K562 (cell line): ENCODE data around the gene ATMIN. TPM values are rescaled to one million over a fixed set of nuclear protein-coding genes. Genes with fewer than 3 reads are reported as not detected.

Experiments
- ARID4B ChIP-seq: sonication (generic); formaldehyde crosslinking; IDR thresholded peaks from 2 replicates; pipeline ENCODE4 v1.8.0; 2022; ENCODE audit warnings: mild to moderate bottlenecking, missing genetic modification reagents
- ETV5 ChIP-seq: sonication (generic); formaldehyde crosslinking; IDR thresholded peaks from 2 replicates; pipeline ENCODE4 v1.4.0; 2020; ENCODE audit warnings: low read depth, mild to moderate bottlenecking, missing genetic modification reagents
- FOXA3 ChIP-seq, 2 experiments: fragments of 450-650 bp in 1 of 2; sonication (generic) in 1 of 2; formaldehyde crosslinking; IDR thresholded peaks in 1 of 2; conservative IDR thresholded peaks in 1 of 2; 2 replicates each; pipeline versions ENCODE4 v1.4.0 to v1.8.0; 2020 to 2022; ENCODE audit warnings: mild to moderate bottlenecking in 2 of 2, missing genetic modification reagents in 1 of 2
- GATAD2B ChIP-seq: fragments of 450-650 bp; IDR thresholded peaks from 2 replicates; pipeline ENCODE4 v1.6.1; 2017; ENCODE audit warnings: mild to moderate bottlenecking, borderline replicate concordance
- L3MBTL2 ChIP-seq: fragments of 450-650 bp; IDR thresholded peaks from 2 replicates; pipeline ENCODE4 v1.6.1; 2016; ENCODE audit warnings: mild to moderate bottlenecking, moderate library complexity
- NRF1 ChIP-seq, 2 experiments: fragments of 450-650 bp; IDR thresholded peaks in 1 of 2; conservative IDR thresholded peaks in 1 of 2; 2 replicates each; pipeline ENCODE4 v1.6.1; 2014; ENCODE audit warnings: mild to moderate bottlenecking in 2 of 2
- PCBP1 ChIP-seq: fragments of 200-400 bp; formaldehyde crosslinking; IDR thresholded peaks from 2 replicates; pipeline ENCODE4 v1.6.1; 2018; ENCODE audit warnings: mild to moderate bottlenecking, low read depth, low read length; ENCODE audit not compliant: poor library complexity, severe bottlenecking
- PHF8 ChIP-seq: fragments of 200-600 bp; sonication (generic); IDR thresholded peaks from 2 replicates; pipeline ENCODE4 v1.6.1; 2012; ENCODE audit warnings: mixed run types, mild to moderate bottlenecking, inconsistent platforms, low read length, moderate library complexity, borderline replicate concordance
- POLR2G ChIP-seq: fragments of 200-400 bp; formaldehyde crosslinking; IDR thresholded peaks from 2 replicates; pipeline ENCODE4 v1.6.1; 2017; ENCODE audit warnings: low read depth, mild to moderate bottlenecking, antibody characterized with exemption, low read length, moderate library complexity
- RBFOX2 ChIP-seq: fragments of 200-400 bp; formaldehyde crosslinking; IDR thresholded peaks from 2 replicates; pipeline ENCODE4 v1.6.1; 2017; ENCODE audit warnings: low read depth, mild to moderate bottlenecking, low read length, moderate library complexity
- SIN3A ChIP-seq, 2 experiments: fragments of 150-350 bp in 1 of 2; IDR thresholded peaks; 2 replicates each; pipeline ENCODE4 v1.6.1; 2011 to 2016; ENCODE audit warnings: borderline replicate concordance in 2 of 2, low read depth in 2 of 2, low read length in 2 of 2, mild to moderate bottlenecking in 2 of 2, moderate library complexity in 2 of 2; ENCODE audit not compliant: control insufficient read depth in 1 of 2
- TRIM28 ChIP-seq: fragments of 450-650 bp; IDR thresholded peaks from 2 replicates; pipeline ENCODE4 v1.6.1; 2017
- ZC3H4 ChIP-seq: sonication (generic); formaldehyde crosslinking; IDR thresholded peaks from 2 replicates; pipeline ENCODE4 v1.9.0; 2021; ENCODE audit warnings: missing genetic modification reagents, borderline replicate concordance
- ZFX ChIP-seq: sonication (generic); formaldehyde crosslinking; IDR thresholded peaks from 2 replicates; pipeline ENCODE4 v1.8.0; 2022; ENCODE audit warnings: mild to moderate bottlenecking, missing genetic modification reagents, moderate library complexity
- ZNF79 ChIP-seq: fragments of 250-450 bp; sonication (Bioruptor Pico); IDR thresholded peaks from 2 replicates; pipeline ENCODE4 v1.4.0; 2020; ENCODE audit warnings: low read depth, mild to moderate bottlenecking, moderate library complexity
- polyA plus RNA-seq, 8 experiments: library from polyadenylated mRNA; depleted of rRNA in 4 of 8; stranded (reverse) in 5 of 8; unstranded in 3 of 8; fragments of >200 nt; fragmentation: Nextera tagmentation in 2 of 8; fragmentation: Illumina TruSeq in 1 of 8; extraction: Ambion mirVana in 2 of 8; extraction: Trizol in 1 of 8; gene quantifications; 2 replicates each; pipeline versions ENCODE4 v1.2.1 to v1.2.3, GENCODE V29; 2011 to 2014; ENCODE audit warnings: inconsistent platforms in 1 of 8, missing spikeins in 1 of 8
- total RNA-seq, 7 experiments: library from RNA; depleted of rRNA in 6 of 7; stranded (reverse); fragments of >200 nt in 6 of 7; fragmentation: Illumina TruSeq in 2 of 7; extraction: Trizol in 2 of 7; gene quantifications; 2 replicates each; pipeline versions ENCODE4 v1.2.1 to v1.2.3, GENCODE V29; 2011 to 2021; ENCODE audit warnings: low replicate concordance in 1 of 7
- TF ChIP-seq, protein P1 (sequence below): fragments of 200-800 bp; sonication (Bioruptor generic); IDR thresholded peaks from 2 replicates; pipeline ENCODE4 v1.6.1; 2017; ENCODE audit warnings: missing genetic modification characterization, missing compliant biosample characterization
- TF ChIP-seq, protein P2 (sequence below): fragments of 450-650 bp; IDR thresholded peaks from 2 replicates; pipeline ENCODE4 v1.6.1; 2014; ENCODE audit warnings: low read depth, mild to moderate bottlenecking, moderate library complexity, borderline replicate concordance

Gene ATMIN
- total and polyA plus RNA-seq, 9 of the 15 experiments (the other 6 are each of a cell fraction or from before 2014, with no cell fraction given) = 6.7 to 40.9 (median 23.4) TPM

DNA sequence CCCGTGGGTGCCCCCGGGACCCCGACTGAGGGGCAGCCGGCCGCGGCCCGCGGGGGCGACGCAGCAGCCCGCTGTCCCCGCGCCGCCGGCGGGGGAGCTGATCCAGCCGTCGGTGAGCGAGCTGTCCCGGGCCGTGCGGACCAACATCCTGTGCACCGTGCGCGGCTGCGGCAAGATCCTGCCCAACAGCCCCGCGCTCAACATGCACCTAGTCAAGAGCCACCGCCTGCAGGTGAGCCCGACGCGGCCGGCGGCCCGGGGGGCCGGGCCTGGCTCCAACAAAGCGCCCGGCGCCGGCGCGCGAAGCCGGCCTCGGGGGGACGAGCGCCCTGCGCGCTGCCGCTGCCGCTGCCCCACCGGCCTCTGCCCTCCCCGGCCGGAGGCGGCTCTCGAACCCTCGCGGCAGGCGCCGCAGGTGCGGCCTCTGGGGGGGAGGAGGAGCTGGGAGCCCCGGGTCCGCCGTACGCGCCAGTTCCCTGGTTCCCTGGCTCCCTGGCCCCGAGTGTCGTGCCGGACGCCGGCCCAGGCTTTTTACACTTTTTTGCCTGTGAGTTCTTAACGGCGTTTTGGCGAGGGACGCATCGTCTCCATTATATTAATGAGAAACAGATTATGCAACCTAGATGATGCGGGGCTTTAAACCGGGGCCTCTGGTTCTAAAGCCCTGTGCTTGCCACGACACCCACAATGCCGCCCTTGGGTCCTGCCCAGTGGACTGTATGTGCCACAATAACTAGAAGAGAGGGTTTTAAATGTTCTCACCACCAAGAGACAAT, 521 bp downstream of the ATMIN start (continued):
- TF ChIP-seq ZNF79 (CRISPR knock-in tag) = no peak
- peak in 1 of 2 experiments; percentile 27; a peak in 2 of 4 replicates for TF ChIP-seq NRF1 (conservative IDR thresholded peaks at IDR 0.05 in 1 of 2, IDR thresholded peaks at IDR 0.05 in 1 of 2)
- TF ChIP-seq ZC3H4 = peak; percentile 55; the same call in 1 of the 2 replicates
- TF ChIP-seq ARID4B (CRISPR knock-in tag) = peak; percentile 11; the same call in 1 of the 2 replicates
- no peak for TF ChIP-seq TRIM28
- TF ChIP-seq ZFX (CRISPR knock-in tag) = peak; percentile 70
- TF ChIP-seq POLR2G = peak; percentile 74
- peak; percentile 52; the same call in 1 of the 2 replicates for TF ChIP-seq ETV5 (CRISPR knock-in tag)
- TF ChIP-seq RBFOX2 = peak; percentile 46; the same call in 1 of the 2 replicates
- TF ChIP-seq PCBP1 = peak; percentile 28
- no peak for TF ChIP-seq FOXA3 (CRISPR knock-in tag; conservative IDR thresholded peaks at IDR 0.05 in 1 of 2, IDR thresholded peaks at IDR 0.05 in 1 of 2)
- TF ChIP-seq GATAD2B = peak; percentile 29
- peak; percentile 56 for TF ChIP-seq L3MBTL2
- TF ChIP-seq, protein P1, sequence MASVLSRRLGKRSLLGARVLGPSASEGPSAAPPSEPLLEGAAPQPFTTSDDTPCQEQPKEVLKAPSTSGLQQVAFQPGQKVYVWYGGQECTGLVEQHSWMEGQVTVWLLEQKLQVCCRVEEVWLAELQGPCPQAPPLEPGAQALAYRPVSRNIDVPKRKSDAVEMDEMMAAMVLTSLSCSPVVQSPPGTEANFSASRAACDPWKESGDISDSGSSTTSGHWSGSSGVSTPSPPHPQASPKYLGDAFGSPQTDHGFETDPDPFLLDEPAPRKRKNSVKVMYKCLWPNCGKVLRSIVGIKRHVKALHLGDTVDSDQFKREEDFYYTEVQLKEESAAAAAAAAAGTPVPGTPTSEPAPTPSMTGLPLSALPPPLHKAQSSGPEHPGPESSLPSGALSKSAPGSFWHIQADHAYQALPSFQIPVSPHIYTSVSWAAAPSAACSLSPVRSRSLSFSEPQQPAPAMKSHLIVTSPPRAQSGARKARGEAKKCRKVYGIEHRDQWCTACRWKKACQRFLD (CRISPR knock-in tag) = peak; percentile 69; the same call in 1 of the 2 replicates
- TF ChIP-seq SIN3A (IDR thresholded peaks at IDR 0.05; ENCODE audit: borderline replicate concordance in 2 of 2, control insufficient read depth in 1 of 2, low read depth in 2 of 2, low read length in 2 of 2) = peak in 1 of 2 experiments; percentile 23; a peak in 2 of 4 replicates
- TF ChIP-seq PHF8 = peak; percentile 71; the same call in 1 of the 2 replicates
- TF ChIP-seq, protein P2, sequence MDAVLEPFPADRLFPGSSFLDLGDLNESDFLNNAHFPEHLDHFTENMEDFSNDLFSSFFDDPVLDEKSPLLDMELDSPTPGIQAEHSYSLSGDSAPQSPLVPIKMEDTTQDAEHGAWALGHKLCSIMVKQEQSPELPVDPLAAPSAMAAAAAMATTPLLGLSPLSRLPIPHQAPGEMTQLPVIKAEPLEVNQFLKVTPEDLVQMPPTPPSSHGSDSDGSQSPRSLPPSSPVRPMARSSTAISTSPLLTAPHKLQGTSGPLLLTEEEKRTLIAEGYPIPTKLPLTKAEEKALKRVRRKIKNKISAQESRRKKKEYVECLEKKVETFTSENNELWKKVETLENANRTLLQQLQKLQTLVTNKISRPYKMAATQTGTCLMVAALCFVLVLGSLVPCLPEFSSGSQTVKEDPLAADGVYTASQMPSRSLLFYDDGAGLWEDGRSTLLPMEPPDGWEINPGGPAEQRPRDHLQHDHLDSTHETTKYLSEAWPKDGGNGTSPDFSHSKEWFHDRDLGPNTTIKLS = no peak
